Cardiac fibroblast (primary cell): Measurements from ENCODE around the gene FRMD3.

Experiments used
- DNase-seq, 2 donors: peaks; one replicate each; pipeline versions ENCODE4 v3.0.0 to v3.0.0-alpha.2; 2010; ENCODE audit warnings: low read depth in 2 of 2
- H3K4me3 ChIP-seq, 2 donors: replicated peaks in 1 of 2; 1 replicate in 1 of 2; 2 replicates in 1 of 2; pipeline ENCODE4 v1.5.1; 2011; ENCODE audit warnings: low read depth in 2 of 2, low read length in 2 of 2, mild to moderate bottlenecking in 2 of 2, moderate library complexity in 1 of 2
- TF ChIP-seq, protein P1 (sequence below): IDR thresholded peaks from one replicate; pipeline ENCODE4 v1.5.1; 2011; ENCODE audit warnings: low read depth, mild to moderate bottlenecking, low read length, inconsistent platforms

The FRMD3 gene

DNA sequence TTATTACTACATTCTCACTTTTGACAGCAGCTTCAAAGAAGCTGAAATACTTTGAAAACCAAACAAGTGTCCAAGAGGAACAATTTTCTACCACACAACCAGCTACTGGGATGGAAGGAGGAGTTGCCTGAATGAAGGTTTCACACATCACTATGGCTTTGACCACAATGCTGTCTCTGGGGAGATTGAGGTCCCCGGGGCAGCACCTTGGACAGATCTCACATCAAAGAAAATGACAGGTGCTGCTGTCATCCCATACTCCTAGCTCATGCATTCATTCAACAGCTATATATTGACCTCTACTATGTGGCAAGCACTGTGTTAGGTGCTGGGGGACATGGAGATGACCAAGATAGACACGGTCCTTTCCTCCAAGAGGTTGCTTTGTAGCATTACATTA lies 242.1 kb downstream of the FRMD3 start:
- TF ChIP-seq, protein P1, sequence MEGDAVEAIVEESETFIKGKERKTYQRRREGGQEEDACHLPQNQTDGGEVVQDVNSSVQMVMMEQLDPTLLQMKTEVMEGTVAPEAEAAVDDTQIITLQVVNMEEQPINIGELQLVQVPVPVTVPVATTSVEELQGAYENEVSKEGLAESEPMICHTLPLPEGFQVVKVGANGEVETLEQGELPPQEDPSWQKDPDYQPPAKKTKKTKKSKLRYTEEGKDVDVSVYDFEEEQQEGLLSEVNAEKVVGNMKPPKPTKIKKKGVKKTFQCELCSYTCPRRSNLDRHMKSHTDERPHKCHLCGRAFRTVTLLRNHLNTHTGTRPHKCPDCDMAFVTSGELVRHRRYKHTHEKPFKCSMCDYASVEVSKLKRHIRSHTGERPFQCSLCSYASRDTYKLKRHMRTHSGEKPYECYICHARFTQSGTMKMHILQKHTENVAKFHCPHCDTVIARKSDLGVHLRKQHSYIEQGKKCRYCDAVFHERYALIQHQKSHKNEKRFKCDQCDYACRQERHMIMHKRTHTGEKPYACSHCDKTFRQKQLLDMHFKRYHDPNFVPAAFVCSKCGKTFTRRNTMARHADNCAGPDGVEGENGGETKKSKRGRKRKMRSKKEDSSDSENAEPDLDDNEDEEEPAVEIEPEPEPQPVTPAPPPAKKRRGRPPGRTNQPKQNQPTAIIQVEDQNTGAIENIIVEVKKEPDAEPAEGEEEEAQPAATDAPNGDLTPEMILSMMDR: no peak
- DNase-seq: no peak

DNA sequence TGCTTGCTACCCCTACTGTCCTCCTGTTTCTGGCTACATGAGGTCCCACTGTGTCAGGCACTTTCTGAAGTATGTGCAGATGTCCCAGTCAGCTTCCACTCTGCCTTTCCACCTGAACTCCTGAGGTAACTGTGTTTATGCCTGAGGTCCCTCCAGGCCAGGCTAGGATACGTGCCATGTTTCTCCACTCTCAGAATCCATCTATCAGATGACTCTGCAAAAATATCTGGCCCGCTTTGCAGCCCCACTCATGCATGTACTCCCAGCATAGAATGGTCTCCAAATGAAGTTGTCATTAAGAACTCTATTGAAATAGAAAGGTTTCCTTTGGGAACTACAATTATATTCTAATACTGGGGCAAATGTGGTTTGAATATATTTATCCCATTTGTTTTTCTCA lies 243.4 kb downstream of the FRMD3 start:
- TF ChIP-seq, protein P1: no peak
- no peak overlapping the region for H3K4me3 ChIP-seq
- no peak for DNase-seq

More for the DNA sequence above, 242.1 kb downstream of the FRMD3 start:
- no peak overlapping the region for H3K4me3 ChIP-seq

DNA sequence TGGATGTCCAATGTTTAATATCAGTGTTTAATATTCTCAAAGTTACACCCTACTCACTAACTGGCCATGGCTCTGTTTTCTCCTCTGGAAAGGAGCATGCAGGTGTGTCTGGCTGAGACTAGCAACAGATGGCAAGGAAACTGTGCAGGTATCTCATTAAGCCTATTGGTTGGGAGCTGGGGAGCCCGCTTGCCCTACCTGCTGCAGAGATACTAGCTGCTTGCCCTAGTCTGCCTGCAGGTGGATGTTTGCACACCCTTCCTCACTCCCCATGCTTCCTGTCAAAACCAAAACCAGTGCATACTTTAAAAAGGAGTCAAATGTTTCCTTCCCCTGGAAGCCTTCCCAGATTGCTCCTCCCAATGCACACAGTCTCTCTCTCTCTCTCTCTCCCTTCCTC lies 247.0 kb downstream of the FRMD3 start:
- H3K4me3 ChIP-seq: no peak overlapping the region
- peak in 1 of 2 donors; percentile 13 for DNase-seq
- TF ChIP-seq, protein P1: no peak

DNA sequence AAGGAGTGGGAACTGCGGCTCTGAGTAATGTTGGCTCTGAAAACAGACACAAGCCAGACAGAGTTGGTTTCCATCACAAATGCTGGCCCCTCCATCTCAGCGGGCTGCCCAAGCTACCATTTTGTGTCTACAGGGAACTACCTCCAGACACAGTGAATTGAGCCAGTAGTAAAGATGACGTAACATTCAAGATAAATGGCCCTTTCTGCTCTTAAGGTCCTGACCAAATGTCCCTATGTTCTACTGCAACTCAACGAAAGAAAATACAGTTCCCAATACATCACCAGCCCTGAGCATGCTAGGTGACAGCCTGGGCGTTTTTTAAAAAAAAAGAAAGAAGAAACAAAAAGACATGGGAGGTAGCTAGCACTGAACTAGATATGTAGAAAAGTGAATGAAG lies 247.5 kb downstream of the FRMD3 start:
- DNase-seq: no peak
- TF ChIP-seq, protein P1: no peak
- no peak overlapping the region for H3K4me3 ChIP-seq

DNA sequence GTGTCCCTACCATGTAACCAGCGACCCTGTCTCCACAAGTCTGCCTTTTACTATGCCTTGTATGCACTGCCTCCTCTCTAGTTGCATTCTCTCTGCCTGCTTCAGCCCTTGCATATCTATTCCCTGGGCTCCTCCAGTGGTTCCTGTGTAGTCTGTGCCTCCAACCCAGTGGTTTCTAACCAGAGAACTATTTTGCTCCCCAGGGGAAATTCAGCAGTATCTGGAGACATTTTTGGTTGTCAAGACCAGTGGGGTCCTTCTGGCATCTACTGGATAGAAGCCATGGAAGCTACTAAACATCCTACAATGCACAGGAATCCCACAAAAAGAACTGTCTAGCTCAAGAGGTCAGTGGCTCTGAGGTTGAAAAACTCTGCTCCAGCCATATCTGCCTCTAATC lies 251.2 kb downstream of the FRMD3 start:
- TF ChIP-seq, protein P1: no peak
- no peak overlapping the region for H3K4me3 ChIP-seq
- DNase-seq: peak in 1 of 2 donors; percentile 46

DNA sequence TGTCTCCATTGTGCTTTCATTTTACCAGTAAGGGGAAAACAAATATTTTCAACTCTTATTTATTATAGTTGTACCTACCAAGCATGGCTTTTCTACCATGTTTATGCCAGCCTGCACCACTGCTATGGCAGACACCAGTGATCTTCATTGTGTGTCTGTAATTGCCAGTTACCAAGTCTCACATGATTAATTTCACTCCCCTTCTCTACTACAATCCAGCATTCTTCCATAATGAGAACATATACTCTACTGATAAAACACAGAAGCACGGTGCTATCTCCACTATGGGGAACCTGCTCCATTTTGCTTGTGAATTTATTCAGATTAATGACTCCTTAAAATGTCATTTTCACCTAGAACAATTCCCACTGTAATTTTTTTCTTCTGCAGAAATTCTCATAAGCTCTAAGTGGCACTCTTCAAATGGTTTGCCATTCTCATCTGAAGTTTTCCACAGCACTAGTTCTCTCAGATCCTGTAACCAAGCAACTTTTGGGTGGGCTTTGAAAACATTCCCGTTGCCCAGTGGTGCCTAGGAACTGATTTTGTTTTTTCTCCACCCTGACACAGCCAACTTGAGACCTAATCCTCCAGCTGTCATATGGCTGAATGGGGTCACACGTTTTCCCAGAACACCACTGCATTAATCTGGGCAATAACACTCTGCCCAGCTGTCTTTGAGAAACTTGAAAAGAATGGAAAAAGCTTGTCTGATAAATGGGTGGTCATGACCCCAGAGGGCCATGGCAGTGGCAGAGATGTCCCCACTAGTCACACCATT lies 252.6 kb downstream of the FRMD3 start:
- no peak for DNase-seq
- TF ChIP-seq, protein P1: no peak
- no peak overlapping the region for H3K4me3 ChIP-seq

DNA sequence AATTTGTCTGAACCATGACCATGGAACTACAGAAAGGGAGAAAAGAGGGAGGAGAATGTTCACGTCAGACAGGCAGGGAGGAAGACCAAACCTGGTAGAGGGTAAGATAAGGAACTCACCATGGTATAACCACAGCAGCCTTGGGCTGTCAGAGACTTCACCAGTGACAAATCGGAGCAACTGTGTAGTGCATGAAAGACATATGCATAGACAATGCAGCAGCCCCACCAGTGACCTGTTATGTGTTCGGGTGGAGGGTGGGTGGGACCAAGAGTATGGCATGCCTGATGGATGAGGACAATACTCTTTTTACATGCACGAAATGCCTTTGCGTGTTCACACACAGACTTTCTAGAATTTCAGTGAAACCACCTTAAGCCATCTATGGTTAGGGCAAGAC lies 253.5 kb downstream of the FRMD3 start:
- H3K4me3 ChIP-seq: no peak overlapping the region
- DNase-seq: no peak
- TF ChIP-seq, protein P1: no peak
